ENCODE data around the gene CDC25C. TPM values are rescaled to one million over a fixed set of nuclear protein-coding genes. Genes with fewer than 3 reads are reported as not detected.
"Not testable (repeated sequence)": the region's sequence is repeated elsewhere in the genome, so short reads cannot be mapped to it uniquely, and the experiment has no call there.

Gene CDC25C
- polyA plus RNA-seq, 4 donors = 6.5 to 8.0 (median 7.2) TPM

- no peak for DNase-seq (ENCODE audit: low read depth in 4 of 4, low spot score in 3 of 4)
Measured at GRCh38 chr5:138349852-138350562, 18.4 kb upstream of the CDC25C start.

GRCh38 chr5:138346889-138347288, 15.3 kb upstream of the CDC25C start:
- no peak for DNase-seq (ENCODE audit: low read depth in 4 of 4, low spot score in 3 of 4)

- no peak for DNase-seq (ENCODE audit: low read depth in 4 of 4, low spot score in 3 of 4)
Measured at GRCh38 chr5:138344887-138345622, 13.5 kb upstream of the CDC25C start.

DNA sequence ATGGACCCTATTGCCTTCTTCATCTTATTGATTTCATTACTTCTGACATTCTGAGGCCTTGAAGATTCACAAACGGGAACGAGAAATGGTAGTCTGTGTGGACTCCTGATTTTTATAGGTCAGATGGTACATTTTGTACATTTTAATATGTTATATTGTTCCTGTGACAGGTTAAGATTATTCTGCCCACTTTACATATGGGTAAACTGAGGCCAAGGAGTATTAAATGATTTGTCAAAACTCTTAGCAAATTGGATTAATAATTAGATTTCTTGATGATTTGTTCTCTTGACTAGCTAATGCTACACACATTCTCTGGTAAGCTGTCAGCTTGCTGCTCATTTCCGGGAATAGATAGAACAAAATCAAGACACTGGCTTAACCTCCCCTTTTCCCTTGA, 8.4 kb upstream of the CDC25C start:
- DNase-seq (ENCODE audit: low read depth in 4 of 4, low spot score in 3 of 4) = no peak

GRCh38 chr5:138339464-138339863, 7.9 kb upstream of the CDC25C start:
- DNase-seq (ENCODE audit: low read depth in 4 of 4, low spot score in 3 of 4) = no peak

DNA sequence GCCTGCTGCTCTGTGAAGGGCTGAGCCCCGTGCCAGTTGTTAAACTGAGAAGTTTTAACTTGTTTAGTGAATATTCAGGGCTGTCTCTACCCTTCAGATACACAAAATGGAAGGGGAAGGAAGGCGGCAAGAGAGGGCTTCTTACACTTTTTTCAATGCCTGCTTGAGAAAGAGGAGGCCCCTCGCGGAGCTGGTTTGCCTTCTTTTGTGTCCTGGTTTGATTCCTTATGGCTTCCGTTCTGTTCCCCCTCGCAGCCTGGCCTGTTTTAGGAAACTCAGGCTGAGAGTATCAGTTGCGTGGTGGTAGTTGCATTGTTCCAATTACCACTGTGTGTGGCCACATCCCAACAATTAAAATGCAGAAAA, 7.5 kb upstream of the CDC25C start:
- DNase-seq (ENCODE audit: low read depth in 4 of 4, low spot score in 3 of 4) = no peak

GRCh38 chr5:138338411-138339090, 6.9 kb upstream of the CDC25C start:
- no peak for DNase-seq (ENCODE audit: low read depth in 4 of 4, low spot score in 3 of 4)

DNA sequence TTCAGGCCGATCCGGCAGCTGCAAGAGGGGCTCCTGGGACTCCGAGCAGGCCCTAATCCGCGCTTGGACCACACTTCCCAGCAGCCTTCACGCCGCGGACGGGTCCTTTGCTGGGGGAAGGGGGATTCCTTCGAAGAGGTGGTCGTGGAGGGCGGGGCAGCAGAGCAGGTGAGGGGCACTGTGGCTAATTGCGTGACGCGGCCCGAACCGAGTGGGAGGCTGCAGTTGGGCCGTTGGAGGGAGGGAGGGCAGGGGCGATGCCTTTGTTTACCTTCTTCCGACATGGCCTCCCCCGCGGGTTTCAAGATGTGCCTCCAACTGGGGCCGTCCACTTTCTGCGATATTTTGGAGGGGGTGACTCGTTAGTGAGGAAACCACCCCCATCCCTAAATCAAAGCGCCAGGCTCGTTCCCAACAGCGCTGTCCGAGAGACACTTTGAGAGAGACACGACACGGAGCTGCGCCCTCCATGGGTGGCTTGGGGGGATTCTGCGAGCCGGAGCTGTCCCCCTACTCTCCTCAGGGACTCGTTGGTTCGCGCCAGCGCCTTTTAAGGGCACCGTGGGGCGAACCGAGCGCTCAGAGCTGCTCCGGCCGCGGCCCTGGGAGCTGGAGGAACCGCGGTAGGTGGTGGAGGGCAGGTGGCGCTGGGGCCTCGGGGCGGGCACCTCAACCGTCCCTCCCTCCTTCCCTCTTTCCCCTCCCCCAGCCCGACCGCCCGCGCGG, 6.2 kb upstream of the CDC25C start, which contains the start of gene FAM53C:
TSS of gene FAM53C (plus strand) at position 582 of the 726 bp plus-strand sequence. CDS start 3,070 bp downstream, outside the sequence.
- peak; percentile 90 to 95 (median 93) for DNase-seq (ENCODE audit: low read depth in 4 of 4, low spot score in 3 of 4)

DNA sequence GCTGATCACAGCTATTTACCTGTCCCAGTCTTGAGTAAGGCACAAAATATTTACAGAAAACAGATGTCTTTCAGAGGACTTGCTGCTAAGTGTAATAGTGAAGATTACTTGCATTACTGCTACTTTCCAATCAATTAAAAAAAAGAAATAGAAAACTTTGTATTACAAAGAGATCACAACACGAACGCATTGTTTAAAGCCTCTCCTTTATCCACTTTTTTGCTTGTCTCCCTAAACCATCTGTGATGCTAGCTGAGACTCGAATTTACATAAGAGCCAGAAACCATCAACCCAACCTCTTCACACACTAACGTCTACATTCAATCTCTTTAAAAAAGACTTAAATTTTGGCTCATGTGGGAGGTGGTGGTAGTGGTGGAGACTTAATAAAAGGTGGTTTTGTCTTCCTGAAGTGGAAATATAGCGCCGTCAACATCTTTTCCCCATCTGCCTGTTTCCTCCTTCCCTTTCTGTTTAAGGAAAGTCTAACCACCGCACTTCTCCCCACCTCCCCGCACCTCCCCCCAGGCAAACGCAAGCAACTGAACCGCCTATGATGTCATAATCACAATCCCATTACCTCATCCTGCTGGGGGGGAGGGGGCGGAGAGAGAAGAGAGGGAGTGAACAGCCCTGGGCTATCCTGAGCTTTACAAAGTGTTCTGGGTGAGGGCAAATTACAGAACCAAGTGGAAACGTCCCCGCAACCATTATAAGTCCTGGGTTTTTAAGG, 5.5 kb upstream of the CDC25C start:
- peak in 3 of 4 donors; percentile 68 to 84 (median 82) for DNase-seq (ENCODE audit: low read depth in 4 of 4, low spot score in 3 of 4)

DNA sequence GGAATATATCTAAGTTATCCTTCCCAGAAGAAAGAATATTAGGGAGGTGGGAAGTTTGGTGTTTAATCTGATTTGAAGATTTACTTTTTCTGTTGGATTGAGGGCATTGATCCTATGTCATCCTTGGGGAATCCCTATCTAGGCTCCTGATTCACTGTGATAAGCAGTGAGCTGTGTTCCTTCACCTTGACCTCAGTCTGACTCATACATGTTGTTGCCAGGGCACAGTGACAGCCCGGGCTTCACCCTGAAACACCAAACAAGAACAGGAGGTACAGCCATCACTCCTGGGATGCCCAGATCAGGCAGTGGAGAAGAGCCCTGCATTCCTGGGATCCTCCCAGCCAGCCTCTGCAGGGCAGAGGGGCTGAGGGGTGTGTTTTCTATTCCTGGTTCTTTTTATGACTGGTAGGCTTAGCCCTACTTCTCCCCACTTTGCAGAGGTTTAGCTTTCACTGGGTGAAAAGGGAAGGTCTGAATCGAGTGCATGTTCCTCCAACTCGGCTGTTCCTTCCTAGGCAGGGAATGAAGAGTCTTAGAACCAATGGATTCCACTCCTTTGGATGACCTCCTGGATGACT, 3.4 kb upstream of the CDC25C start:
- no peak for DNase-seq (ENCODE audit: low read depth in 4 of 4, low spot score in 3 of 4)

GRCh38 chr5:138330813-138331448, 673 bp downstream of the CDC25C start:
- no peak for DNase-seq (ENCODE audit: low read depth in 4 of 4, low spot score in 3 of 4)

GRCh38 chr5:138318211-138318610, 13.4 kb downstream of the CDC25C start:
- DNase-seq (ENCODE audit: low read depth in 4 of 4, low spot score in 3 of 4) = not testable (repeated sequence)

DNA sequence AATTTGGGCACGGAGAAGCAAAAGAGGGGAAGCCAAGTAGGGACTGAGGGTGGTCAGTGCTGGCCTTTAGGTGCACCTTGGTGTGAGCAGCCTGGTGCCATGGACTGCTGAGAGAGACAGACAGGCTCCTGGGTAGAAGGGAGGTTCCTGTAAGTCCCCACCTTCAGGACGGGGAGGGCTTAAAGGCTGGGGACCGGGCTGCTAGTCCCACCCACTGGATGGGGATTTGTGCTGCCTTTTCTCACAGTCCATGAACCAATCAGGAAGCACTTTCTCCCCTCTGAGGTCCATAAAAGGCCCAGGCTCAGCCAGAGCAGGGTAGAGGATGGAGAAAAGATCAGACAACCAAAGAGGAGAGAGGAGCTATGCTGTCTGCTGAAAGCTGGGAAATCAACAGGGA, 15.2 kb downstream of the CDC25C start:
- no peak for DNase-seq (ENCODE audit: low read depth in 4 of 4, low spot score in 3 of 4)

DNA sequence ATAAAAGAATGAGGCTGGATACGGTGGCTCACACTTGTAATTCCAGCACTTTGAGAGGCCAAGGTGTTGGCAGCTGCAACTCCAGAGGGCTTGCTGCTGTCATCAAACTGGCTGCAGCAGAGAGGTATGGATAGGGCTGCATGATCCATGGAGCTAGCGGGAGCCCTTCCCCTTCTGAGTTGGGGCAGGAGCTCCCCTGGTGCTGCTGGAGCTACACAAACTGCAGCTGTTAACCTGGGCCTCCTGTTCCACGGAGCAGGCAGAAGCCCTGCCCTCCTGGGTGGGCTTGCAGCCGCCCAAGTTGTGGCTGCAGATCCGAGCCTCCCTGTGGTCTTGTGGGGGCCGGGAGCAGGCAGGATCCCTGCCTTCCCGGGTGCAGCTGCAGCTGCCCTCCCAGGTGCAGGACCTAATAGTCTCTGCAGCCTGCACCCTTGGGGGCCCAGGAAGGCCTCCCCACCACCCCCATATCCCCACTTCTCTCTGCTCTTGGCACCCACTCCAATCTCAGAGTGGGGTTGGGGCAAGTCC, 15.8 kb downstream of the CDC25C start:
- no peak for DNase-seq (ENCODE audit: low read depth in 4 of 4, low spot score in 3 of 4)

DNA sequence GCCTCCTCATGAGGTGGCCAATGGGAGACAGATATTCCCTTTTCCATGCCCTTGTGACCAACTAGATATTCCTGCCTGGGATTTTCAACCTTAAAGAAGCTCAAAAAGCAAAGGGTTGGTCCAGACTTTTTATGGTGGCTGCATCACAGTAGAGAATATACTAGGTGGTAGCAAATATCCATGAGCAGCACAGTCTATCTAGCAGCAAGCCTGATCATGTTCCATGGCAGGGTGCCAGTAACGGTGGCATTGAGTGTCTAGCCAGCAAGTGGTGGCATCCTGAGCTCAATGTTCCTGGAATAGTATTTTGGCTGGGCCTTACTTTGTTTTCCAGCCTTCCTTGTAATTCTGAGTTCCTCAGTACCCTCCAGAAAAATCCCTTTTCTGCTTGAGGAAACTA, 25.8 kb downstream of the CDC25C start:
- DNase-seq (ENCODE audit: low read depth in 4 of 4, low spot score in 3 of 4) = no peak

- DNase-seq (ENCODE audit: low read depth in 4 of 4, low spot score in 3 of 4) = no peak
Measured at GRCh38 chr5:138303372-138303771, 28.2 kb downstream of the CDC25C start.

GRCh38 chr5:138289296-138289695, 42.3 kb downstream of the CDC25C start:
- no peak for DNase-seq (ENCODE audit: low read depth in 4 of 4, low spot score in 3 of 4)

DNA sequence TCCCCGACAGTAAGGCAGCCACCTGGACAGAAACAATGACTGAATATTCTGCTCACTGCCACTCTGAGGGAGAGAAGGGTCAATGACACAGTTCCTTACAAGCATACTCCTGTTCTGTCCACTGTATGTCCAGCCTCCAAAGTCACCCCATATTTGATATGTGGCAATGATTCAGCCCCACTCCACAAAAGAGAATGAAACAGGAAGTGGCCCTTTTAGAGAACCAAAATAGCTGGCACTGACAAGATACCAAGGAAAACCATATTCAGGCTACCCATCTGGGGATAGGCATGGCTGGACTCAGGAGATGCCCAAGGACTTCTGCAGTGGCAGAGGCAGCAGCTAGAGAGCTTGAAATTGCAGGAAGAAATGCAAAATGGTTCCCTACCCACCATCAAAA, 44.4 kb downstream of the CDC25C start:
- no peak for DNase-seq (ENCODE audit: low read depth in 4 of 4, low spot score in 3 of 4)
